Smooth muscle cell (in vitro differentiated cells): ENCODE data around the gene EPHA2. TPM values are rescaled to one million over a fixed set of nuclear protein-coding genes. Genes with fewer than 3 reads are reported as not detected.

Experiments
- DNase-seq: peaks from one replicate; lab custom pipeline; 2025; ENCODE audit not compliant: unreplicated experiment; lab: John Stamatoyannopoulos, UW
- H2AFZ ChIP-seq: fragments of 200-600 bp; sonication (generic); 2 replicates; pipeline ENCODE4 v1.6.0; 2016; ENCODE audit warnings: antibody characterized with exemption, low read depth, mild to moderate bottlenecking
- H3F3A ChIP-seq: fragments of 200-600 bp; sonication (generic); 2 replicates; pipeline ENCODE4 v1.6.0; 2017; ENCODE audit warnings: antibody characterized with exemption, low read depth
- H3K27ac ChIP-seq: fragments of 200-600 bp; sonication (generic); 2 replicates; pipeline ENCODE4 v1.5.1; 2016; ENCODE audit warnings: low read depth, mild to moderate bottlenecking
- H3K27me3 ChIP-seq: fragments of 200-600 bp; sonication (generic); 2 replicates; pipeline ENCODE4 v1.6.1; 2016; ENCODE audit warnings: low read depth, mild to moderate bottlenecking
- H3K36me3 ChIP-seq: fragments of 200-600 bp; sonication (generic); 2 replicates; pipeline ENCODE4 v1.5.1; 2016; ENCODE audit warnings: low read depth
- H3K4me1 ChIP-seq: fragments of 200-600 bp; sonication (generic); 2 replicates; pipeline ENCODE4 v1.5.1; 2016; ENCODE audit warnings: low read depth
- H3K4me2 ChIP-seq: fragments of 200-600 bp; sonication (generic); 2 replicates; pipeline ENCODE4 v1.6.0; 2016; ENCODE audit warnings: mild to moderate bottlenecking
- H3K4me3 ChIP-seq: fragments of 200-600 bp; sonication (generic); 2 replicates; pipeline ENCODE4 v1.5.1; 2016; ENCODE audit warnings: mild to moderate bottlenecking
- H3K79me2 ChIP-seq: fragments of 200-600 bp; sonication (generic); 2 replicates; pipeline ENCODE4 v1.6.0; 2016; ENCODE audit warnings: low read depth, mild to moderate bottlenecking
- H3K9ac ChIP-seq: fragments of 200-600 bp; sonication (generic); 2 replicates; pipeline ENCODE4 v1.6.0; 2016; ENCODE audit warnings: low read depth
- H3K9me3 ChIP-seq: fragments of 200-600 bp; sonication (generic); replicated peaks from 2 replicates; pipeline ENCODE4 v1.5.1; 2016; ENCODE audit warnings: low read depth
- H4K20me1 ChIP-seq: fragments of 200-600 bp; sonication (generic); 2 replicates; pipeline ENCODE4 v1.6.0; 2016; ENCODE audit warnings: low read depth
- CTCF ChIP-seq: fragments of 200-600 bp; sonication (generic); IDR thresholded peaks from 2 replicates; pipeline ENCODE4 v1.5.1; 2017; ENCODE audit warnings: borderline replicate concordance, mild to moderate bottlenecking, antibody characterized with exemption; ENCODE audit not compliant: insufficient read depth, poor library complexity, severe bottlenecking
- WGBS: methylation state at CpG from one replicate; pipeline ENCODE4 v1.1.7; 2016; ENCODE audit warnings: low lambda C conversion rate; 5-methylcytosine and 5-hydroxymethylcytosine counted together
- polyA plus RNA-seq: library from polyadenylated mRNA; unstranded; fragments of >200 nt; fragmentation: Nextera tagmentation; extraction: Ambion mirVana; gene quantifications from 2 replicates; pipeline ENCODE4 v1.2.1, GENCODE V29; 2016
- total RNA-seq: library from RNA; depleted of rRNA; stranded (reverse); fragments of >200 nt; gene quantifications from 2 replicates; pipeline ENCODE4 v1.2.3, GENCODE V29; 2014

EPHA2 gene
- total and polyA plus RNA-seq, 2 experiments from 2014 or later = 27.3 to 34.8 TPM

- Histone ChIP-seq H3K27me3 (no peaks in the 10 kb centered on the region), H3K9me3 (no peaks in the 10 kb centered on the region), H3F3A (no peaks in the 10 kb centered on the region), H3K4me3 (no peak overlapping the region), H2AFZ (no peak overlapping the region), H3K79me2 (no peaks in the 10 kb centered on the region), H4K20me1 (no peaks in the 10 kb centered on the region), H3K4me1 (no peaks in the 10 kb centered on the region), H3K9ac (no peak overlapping the region), H3K27ac (no peak overlapping the region), H3K36me3 (no peaks in the 10 kb centered on the region), H3K4me2 (no peak overlapping the region)
- DNase-seq = no peak
- TF ChIP-seq CTCF = no peak
- 97% methylated on average over 7 of the region's 7 CpGs for WGBS
Measured at GRCh38 chr1:16195518-16195905, 39.6 kb upstream of the EPHA2 start.

- Histone ChIP-seq H4K20me1 (no peaks in the 10 kb centered on the region), H3K4me3 (no peak overlapping the region), H3K79me2 (no peaks in the 10 kb centered on the region), H3K27ac (no peak overlapping the region), H2AFZ (no peak overlapping the region), H3F3A (no peaks in the 10 kb centered on the region), H3K4me1 (no peaks in the 10 kb centered on the region), H3K4me2 (no peak overlapping the region), H3K27me3 (no peaks in the 10 kb centered on the region), H3K9ac (no peak overlapping the region), H3K9me3 (no peaks in the 10 kb centered on the region), H3K36me3 (no peaks in the 10 kb centered on the region)
- 78% methylated on average over 6 of the region's 6 CpGs for WGBS
- DNase-seq = no peak
- TF ChIP-seq CTCF = no peak
Measured at GRCh38 chr1:16191916-16192546, 36.2 kb upstream of the EPHA2 start.

- TF ChIP-seq CTCF = no peak
- Histone ChIP-seq H3K4me2 (no peak overlapping the region), H3K9ac (no peak overlapping the region), H3K36me3 (no peaks in the 10 kb centered on the region), H3K27me3 (no peaks in the 10 kb centered on the region), H3K4me3 (no peak overlapping the region), H3K4me1 (no peaks in the 10 kb centered on the region), H2AFZ (no peak overlapping the region), H3K27ac (no peak overlapping the region), H3K9me3 (no peaks in the 10 kb centered on the region), H3K79me2 (no peaks in the 10 kb centered on the region), H4K20me1 (no peaks in the 10 kb centered on the region), H3F3A (no peaks in the 10 kb centered on the region)
- DNase-seq = no peak
- WGBS = 100% methylated on average over 1 of the region's 1 CpG
Measured at GRCh38 chr1:16191309-16191708, 35.4 kb upstream of the EPHA2 start.
